C4-2B (cell line): ENCODE data around the gene RAPGEF4.

Experiments
- H3K27ac ChIP-seq: fragments of 450-650 bp; 2 replicates; pipeline ENCODE4 v1.5.1; 2017
- CTCF ChIP-seq: fragments of 450-650 bp; conservative IDR thresholded peaks from 2 replicates; pipeline ENCODE4 v1.5.1; 2017; ENCODE audit warnings: mild to moderate bottlenecking
- ZFX ChIP-seq: fragments of 450-650 bp; IDR thresholded peaks from 2 replicates; pipeline ENCODE4 v1.6.1; 2017

RAPGEF4 gene

GRCh38 chr2:172735582-172736423 lies at the start of gene RAPGEF4:
TSS of gene RAPGEF4 (plus strand) at chr2:172735845. CDS start at chr2:172735984, 139 bp downstream.
- no peak for TF ChIP-seq CTCF
- no peak for TF ChIP-seq ZFX
- H3K27ac ChIP-seq: peak within 1 kb of the TSS; percentile 22; the same call in 1 of the 2 replicates

- H3K27ac ChIP-seq: peak overlapping the region; percentile 21; the same call in 1 of the 2 replicates
- no peak for TF ChIP-seq ZFX
- no peak for TF ChIP-seq CTCF
Observed at GRCh38 chr2:172693037-172693436, 42.6 kb upstream of the RAPGEF4 start.

GRCh38 chr2:172693529-172694455 lies 41.9 kb upstream of the RAPGEF4 start:
- no peak for TF ChIP-seq CTCF
- no peak for TF ChIP-seq ZFX
- no peak overlapping the region for H3K27ac ChIP-seq

GRCh38 chr2:172697296-172697695 lies 38.3 kb upstream of the RAPGEF4 start:
- TF ChIP-seq CTCF: no peak
- TF ChIP-seq ZFX: no peak
- H3K27ac ChIP-seq: no peak overlapping the region

GRCh38 chr2:172698041-172698863 lies 37.4 kb upstream of the RAPGEF4 start:
- H3K27ac ChIP-seq: no peak overlapping the region
- no peak for TF ChIP-seq ZFX
- no peak for TF ChIP-seq CTCF

GRCh38 chr2:172701250-172701649 lies 34.4 kb upstream of the RAPGEF4 start:
- no peak overlapping the region for H3K27ac ChIP-seq
- TF ChIP-seq ZFX: no peak
- no peak for TF ChIP-seq CTCF
